Fibroblast of lung (primary cell): Measurements from ENCODE around the gene ATP6V0D1.

Experiments
- CTCF ChIP-seq, 2 donors: IDR thresholded peaks in 1 of 2; conservative IDR thresholded peaks in 1 of 2; 1 replicate in 1 of 2; 2 replicates in 1 of 2; pipeline ENCODE4 v1.5.1; 2011 to 2012; ENCODE audit warnings: low read length in 2 of 2, control low read depth in 1 of 2, inconsistent platforms in 1 of 2, low read depth in 1 of 2, mild to moderate bottlenecking in 1 of 2
- EZH2 ChIP-seq: IDR thresholded peaks from 2 replicates; pipeline ENCODE4 v1.5.1; 2012; ENCODE audit warnings: low read length, control low read depth, mild to moderate bottlenecking; ENCODE audit errors: missing control alignments

DNA sequence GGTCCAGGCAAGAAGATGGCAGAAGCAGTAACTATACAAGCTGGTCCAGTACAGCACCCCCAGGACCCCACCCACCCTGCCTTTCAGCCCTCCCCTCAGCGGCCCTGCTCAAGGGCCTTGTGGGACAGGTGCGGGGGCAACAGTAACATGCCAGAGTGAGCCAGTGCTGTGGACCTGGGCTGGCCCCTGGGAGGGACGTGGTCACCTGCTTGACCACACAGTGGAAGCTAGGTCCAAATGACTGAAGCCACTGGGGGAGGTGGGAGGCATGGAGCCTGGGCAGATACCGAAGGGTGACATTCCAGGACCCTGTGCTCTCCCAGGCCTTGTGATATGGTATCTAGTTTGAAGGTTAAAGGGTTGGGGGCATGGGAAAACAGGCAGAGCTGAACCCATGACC is 17.3 kb downstream of the ATP6V0D1 start:
- TF ChIP-seq CTCF (conservative IDR thresholded peaks at IDR 0.05 in 1 of 2, IDR thresholded peaks at IDR 0.05 in 1 of 2; ENCODE audit: low read depth in 1 of 2, low read length in 2 of 2) (no peak), EZH2 (no peak)
